HG02973 (cell line): ENCODE data around the gene ANKRD17.

Source experiments
- ATAC-seq: cut with Tn5 transposase; IDR thresholded peaks from one replicate; pipeline ENCODE4 v1.9.1; 2021; ENCODE audit warnings: moderate library complexity; ENCODE audit not compliant: unreplicated experiment

The ANKRD17 gene

GRCh38 chr4:73137121-73137520 lies 121.5 kb downstream of the ANKRD17 start:
- ATAC-seq = no peak

GRCh38 chr4:73133784-73134183 lies 124.8 kb downstream of the ANKRD17 start:
- no peak for ATAC-seq

DNA sequence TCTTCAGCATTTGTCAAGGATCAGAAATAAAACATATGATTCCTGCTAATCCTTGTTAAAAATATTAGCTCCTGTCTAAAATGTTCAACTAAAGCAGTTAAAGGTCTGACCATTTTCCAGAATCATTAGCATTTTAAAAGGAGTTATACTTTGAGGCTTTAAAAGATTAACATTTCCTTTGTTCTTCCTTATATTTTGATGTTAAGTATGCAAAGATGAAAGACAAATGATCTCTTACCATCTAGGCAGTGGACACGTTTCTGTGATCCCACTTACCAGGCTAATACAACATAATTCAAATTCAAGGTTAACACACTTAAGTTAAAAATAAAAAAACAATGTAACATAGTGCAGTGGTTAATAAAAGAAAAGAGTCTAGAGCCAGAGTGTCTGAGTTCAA lies 127.3 kb downstream of the ANKRD17 start:
- ATAC-seq = no peak

GRCh38 chr4:73129319-73129718 lies 129.3 kb downstream of the ANKRD17 start:
- ATAC-seq = no peak

- ATAC-seq = no peak
Observed at GRCh38 chr4:73127839-73128453, 130.7 kb downstream of the ANKRD17 start.

DNA sequence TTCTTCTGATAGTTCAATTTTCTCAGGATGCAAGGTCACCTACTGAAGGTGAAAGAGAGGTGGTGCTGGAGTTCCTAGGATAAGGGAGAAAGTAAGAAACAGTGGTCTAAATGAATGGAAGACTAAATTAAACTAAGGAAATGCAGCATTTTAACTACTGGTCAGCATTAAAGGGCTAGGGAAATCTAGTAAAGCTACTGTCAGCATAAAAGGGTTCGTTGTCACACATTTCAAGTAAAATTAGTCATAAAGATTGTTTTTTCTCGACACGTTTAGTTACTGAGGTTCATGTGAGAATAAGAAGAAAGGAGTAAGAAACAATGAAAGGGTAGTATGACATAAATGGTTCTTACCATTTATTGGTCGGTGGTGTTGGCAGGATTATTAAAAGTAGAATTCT lies 149.1 kb downstream of the ANKRD17 start:
- ATAC-seq = no peak

- no peak for ATAC-seq
Observed at GRCh38 chr4:73104695-73105094, 153.9 kb downstream of the ANKRD17 start.

DNA sequence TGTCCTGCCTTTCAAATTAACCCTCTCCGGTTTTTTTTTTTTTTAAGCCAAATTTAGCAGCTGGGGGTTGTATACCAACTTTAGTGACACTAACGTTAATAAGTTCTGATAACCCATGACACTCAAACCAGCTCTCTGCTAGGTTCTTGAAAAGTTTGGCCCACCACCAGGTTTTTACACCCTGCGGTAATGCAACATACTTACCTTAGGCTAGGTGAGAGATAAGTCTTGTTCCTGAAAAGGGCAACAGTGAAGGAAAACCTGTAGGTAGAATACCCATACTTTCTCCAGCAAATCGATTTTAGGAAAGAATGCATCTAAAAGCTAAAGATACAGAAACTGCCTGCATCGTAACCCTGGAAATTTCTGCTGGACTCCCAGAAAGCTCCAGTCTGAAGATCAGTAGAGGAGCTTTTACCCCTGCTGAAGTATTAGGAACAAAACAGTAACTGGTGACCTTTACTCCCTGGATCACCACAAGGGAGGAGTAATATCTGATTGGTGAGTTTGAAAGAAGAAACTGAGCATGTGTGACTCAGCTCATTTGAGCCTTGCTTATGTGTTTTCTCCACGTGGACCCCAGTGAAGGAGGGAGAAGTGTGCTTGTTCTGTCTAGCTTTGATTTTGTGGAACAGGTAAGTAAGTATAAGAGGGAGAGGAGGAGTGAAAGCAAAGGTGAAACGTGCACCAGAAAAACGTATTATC lies 154.6 kb downstream of the ANKRD17 start:
- no peak for ATAC-seq

- no peak for ATAC-seq
Observed at GRCh38 chr4:73099143-73099542, 159.5 kb downstream of the ANKRD17 start.

DNA sequence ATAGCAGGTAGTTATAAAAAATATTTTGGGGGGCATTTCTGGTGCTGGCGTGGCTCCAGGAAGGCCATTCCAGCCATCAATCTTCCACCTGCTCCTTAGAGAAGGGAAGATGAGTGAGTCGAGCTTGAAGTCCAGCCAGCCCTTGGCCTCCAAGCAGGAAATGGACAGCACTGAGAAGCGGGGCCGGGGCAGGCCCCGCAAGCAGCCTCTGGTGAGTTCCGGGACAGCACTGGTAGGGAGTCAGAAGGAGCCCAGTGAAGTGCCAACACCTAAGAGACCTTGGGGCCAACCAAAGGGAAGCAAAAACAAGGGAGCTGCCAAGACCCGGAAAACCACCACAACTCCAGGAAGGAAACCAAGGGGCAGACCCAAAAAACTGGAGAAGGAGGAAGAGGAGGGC lies 159.9 kb downstream of the ANKRD17 start:
- ATAC-seq = no peak

DNA sequence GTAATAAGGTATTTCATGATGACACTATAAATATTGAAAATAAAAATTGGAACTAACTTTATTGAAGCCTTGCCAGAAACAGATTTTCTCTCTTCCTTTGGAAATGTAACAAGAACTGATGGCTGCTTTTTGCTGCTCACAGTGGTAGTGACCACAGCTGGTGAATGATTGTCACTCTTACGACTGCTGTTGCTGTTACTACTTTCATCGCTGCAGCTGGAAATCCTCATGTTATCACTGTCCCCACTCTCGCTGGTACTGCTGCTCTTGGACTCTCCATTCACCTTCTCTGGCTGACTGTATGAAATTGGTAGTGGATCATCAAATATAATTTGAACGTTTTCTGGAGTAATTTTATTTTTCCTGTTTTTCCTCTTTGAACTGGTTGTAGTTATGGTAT lies 160.6 kb downstream of the ANKRD17 start:
- ATAC-seq = no peak

DNA sequence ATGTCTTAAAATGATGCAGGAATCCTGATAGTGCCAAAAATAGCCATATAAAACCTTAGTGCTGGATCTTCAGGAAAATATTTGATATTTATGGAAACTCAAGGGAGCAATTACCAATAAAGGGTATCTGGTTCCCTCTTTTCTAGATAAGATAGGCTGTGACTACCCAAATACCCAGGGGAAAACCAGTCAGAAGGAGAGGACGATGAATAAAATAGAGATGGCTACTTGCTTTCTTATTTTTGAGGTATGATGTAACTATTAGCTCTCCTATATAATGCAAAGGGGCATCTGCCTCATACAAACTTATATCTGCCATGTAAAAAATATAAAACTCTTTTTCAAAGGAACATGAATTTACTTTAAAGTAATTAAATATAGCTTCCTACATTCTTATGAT lies 165.7 kb downstream of the ANKRD17 start:
- no peak for ATAC-seq

DNA sequence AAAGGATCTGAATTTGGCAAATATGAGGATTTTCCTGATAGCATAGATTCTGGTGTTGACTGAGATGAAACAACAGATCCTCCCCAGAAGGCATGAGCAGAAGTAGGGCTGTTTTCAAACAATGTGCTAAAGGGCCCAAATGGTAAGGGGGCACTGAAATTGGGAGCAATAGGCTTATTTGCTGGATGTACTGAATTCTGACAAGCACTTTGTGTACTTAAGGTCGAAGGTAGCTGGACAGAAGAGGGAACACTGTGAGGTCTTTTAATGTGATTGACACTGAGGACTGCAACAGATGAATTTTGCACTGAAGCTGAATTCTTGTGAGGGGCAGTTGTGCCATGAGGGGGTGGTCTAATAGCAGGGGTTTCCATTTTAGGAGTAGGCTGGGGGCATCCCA lies 167.9 kb downstream of the ANKRD17 start:
- ATAC-seq = no peak

GRCh38 chr4:73087871-73088270 lies 170.7 kb downstream of the ANKRD17 start:
- ATAC-seq = no peak

GRCh38 chr4:73086095-73086868 lies 172.3 kb downstream of the ANKRD17 start:
- ATAC-seq = no peak

GRCh38 chr4:73080789-73081188 lies 177.8 kb downstream of the ANKRD17 start:
- ATAC-seq = peak; percentile 61

DNA sequence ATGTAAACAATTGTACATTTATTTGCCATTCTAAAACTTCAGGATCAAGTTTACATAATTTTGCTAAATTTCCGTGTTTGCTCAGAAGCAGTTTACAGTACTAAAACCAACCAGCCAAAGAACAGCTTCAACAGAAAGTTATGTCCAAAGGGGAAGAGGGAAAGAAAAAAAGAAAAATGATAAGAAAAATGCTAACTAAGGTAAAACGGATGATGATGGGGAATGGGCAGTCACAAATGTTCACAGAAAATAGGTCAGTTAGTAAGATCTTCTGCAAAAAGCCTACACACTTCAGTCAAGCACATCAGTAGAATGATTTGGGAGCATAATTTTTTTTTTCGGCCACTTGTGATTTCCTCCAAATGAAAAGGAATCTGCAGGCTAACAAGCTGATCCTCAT lies 182.8 kb downstream of the ANKRD17 start:
- ATAC-seq = no peak

- peak; percentile 14 for ATAC-seq
Observed at GRCh38 chr4:73070074-73070390, 188.6 kb downstream of the ANKRD17 start.

GRCh38 chr4:73069338-73070073 lies 189.1 kb downstream of the ANKRD17 start, which contains the start of gene COX18:
TSS of gene COX18 (minus strand) at chr4:73069716. CDS start at chr4:73069649, 67 bp downstream.
- ATAC-seq = peak; percentile 79

- ATAC-seq = peak; percentile 0
Observed at GRCh38 chr4:73068491-73069337, 189.9 kb downstream of the ANKRD17 start.
